ENCODE measurements around the gene APC. TPM values are rescaled to one million over a fixed set of nuclear protein-coding genes. Genes with fewer than 3 reads are reported as not detected.

The APC gene
- total RNA-seq, 2 experiments from 2014 or later = 18.7 to 19.0 TPM

GRCh38 chr5:112812549-112812948 lies 74.9 kb downstream of the APC start:
- TF ChIP-seq CTCF (IDR thresholded peaks at IDR 0.05) = no peak
- intact Hi-C loops (cut with micrococcal nuclease) = no loop called here
- Mint-ChIP-seq H3K36me3 (ENCODE audit: low read depth) (peaks cover 10% of the 10 kb centered on the region), H3K27me3 (no peaks in the 10 kb centered on the region), H3K4me1 (ENCODE audit: low read depth) (peaks cover 6% of the 10 kb centered on the region), H3K27ac (peak overlapping the region; percentile 19), H3K9me3 (no peaks in the 10 kb centered on the region), H3K4me3 (no peak overlapping the region)
- ATAC-seq = no peak
- ChIA-PET POLR2A (no interaction called here), CTCF (no interaction called here)
- no peak for DNase-seq

GRCh38 chr5:112820246-112820645 lies 82.6 kb downstream of the APC start:
- Mint-ChIP-seq H3K27ac (no peak overlapping the region), H3K4me1 (ENCODE audit: low read depth) (no peaks in the 10 kb centered on the region), H3K9me3 (no peaks in the 10 kb centered on the region), H3K4me3 (no peak overlapping the region), H3K27me3 (no peaks in the 10 kb centered on the region), H3K36me3 (ENCODE audit: low read depth) (peaks cover 14% of the 10 kb centered on the region)
- CTCF ChIA-PET = interaction anchor here (1.1 kb wide), 1 partner anchor 28 kb away, joined by 3 read pairs; no protein-coding TSS in a partner anchor
- intact Hi-C loops (cut with micrococcal nuclease) = no loop called here
- TF ChIP-seq CTCF (IDR thresholded peaks at IDR 0.05) = no peak
- DNase-seq (no peak), ATAC-seq (no peak)
- POLR2A ChIA-PET = no interaction called here

DNA sequence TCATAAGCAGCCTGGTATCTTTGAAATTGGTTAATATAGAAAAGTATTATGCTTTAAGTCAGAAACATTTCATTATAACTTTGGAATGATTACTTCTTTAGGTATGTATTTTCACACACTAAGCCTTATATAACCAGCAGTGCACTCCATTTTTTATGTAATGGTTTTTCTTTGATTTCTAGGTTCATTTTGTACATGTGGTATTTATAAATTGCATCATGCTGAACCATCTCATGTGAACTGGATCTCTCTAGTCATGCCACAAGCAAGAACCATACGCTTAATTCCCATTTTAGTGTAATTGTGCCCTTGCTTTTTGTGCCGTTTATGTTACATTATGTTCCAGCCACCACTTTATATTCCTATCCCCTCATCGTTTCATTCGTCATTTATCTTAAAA lies 84.8 kb downstream of the APC start:
- TF ChIP-seq CTCF (IDR thresholded peaks at IDR 0.05) = no peak
- H3K4me3 Mint-ChIP-seq = no peak overlapping the region
- no peak for DNase-seq
- no peaks in the 10 kb centered on the region for H3K27me3 Mint-ChIP-seq
- POLR2A ChIA-PET = no interaction called here
- H3K36me3 Mint-ChIP-seq (ENCODE audit: low read depth) = peaks cover 12% of the 10 kb centered on the region
- intact Hi-C loops (cut with micrococcal nuclease) = no loop called here
- ATAC-seq = no peak
- no peaks in the 10 kb centered on the region for H3K4me1 Mint-ChIP-seq (ENCODE audit: low read depth)
- no peaks in the 10 kb centered on the region for H3K9me3 Mint-ChIP-seq
- no peak overlapping the region for H3K27ac Mint-ChIP-seq
- CTCF ChIA-PET = no interaction called here

GRCh38 chr5:112823181-112823580 lies 85.5 kb downstream of the APC start:
- no peak for ATAC-seq
- Mint-ChIP-seq H3K9me3 (no peaks in the 10 kb centered on the region), H3K36me3 (ENCODE audit: low read depth) (peaks cover 12% of the 10 kb centered on the region), H3K4me3 (no peak overlapping the region), H3K27me3 (no peaks in the 10 kb centered on the region), H3K27ac (no peak overlapping the region), H3K4me1 (ENCODE audit: low read depth) (no peaks in the 10 kb centered on the region)
- CTCF ChIA-PET = no interaction called here
- no peak for TF ChIP-seq CTCF (IDR thresholded peaks at IDR 0.05)
- intact Hi-C loops (cut with micrococcal nuclease) = no loop called here
- DNase-seq = no peak
- POLR2A ChIA-PET = no interaction called here

- intact Hi-C loops (cut with micrococcal nuclease) = no loop called here
- Mint-ChIP-seq H3K4me3 (no peak overlapping the region), H3K4me1 (ENCODE audit: low read depth) (no peaks in the 10 kb centered on the region), H3K27me3 (no peaks in the 10 kb centered on the region), H3K27ac (no peak overlapping the region), H3K36me3 (ENCODE audit: low read depth) (peaks cover 12% of the 10 kb centered on the region), H3K9me3 (no peaks in the 10 kb centered on the region)
- ATAC-seq (no peak), DNase-seq (no peak)
- no peak for TF ChIP-seq CTCF (IDR thresholded peaks at IDR 0.05)
- ChIA-PET POLR2A (no interaction called here), CTCF (no interaction called here)
Measured at GRCh38 chr5:112823656-112824055, 86.0 kb downstream of the APC start.

Data from activated CD8-positive, alpha-beta T cell treated with anti-CD3 and anti-CD28 coated beads for 36 hours (primary cell).